H9 (cell line): Measurements from ENCODE around the gene UTP4. TPM values are rescaled to one million over a fixed set of nuclear protein-coding genes. Genes with fewer than 3 reads are reported as not detected.

ENCODE experiments used
- DNase-seq: peaks from one replicate; pipeline ENCODE4 v3.0.0-alpha.2; 2017
- H2AFZ ChIP-seq: one replicate; pipeline ENCODE4 v1.6.1; 2013; ENCODE audit warnings: mild to moderate bottlenecking, low read length, control low read depth, moderate library complexity
- H2AK5ac ChIP-seq: 2 replicates; pipeline ENCODE4 v1.6.1; 2013; ENCODE audit warnings: low read length, control low read depth, mixed read lengths; ENCODE audit not compliant: insufficient read length
- H2BK120ac ChIP-seq: one replicate; pipeline ENCODE4 v1.6.1; 2013; ENCODE audit warnings: low read depth, mild to moderate bottlenecking, low read length, control low read depth, inconsistent platforms; ENCODE audit not compliant: poor library complexity, severe bottlenecking
- H2BK12ac ChIP-seq: 2 replicates; pipeline ENCODE4 v1.6.1; 2013; ENCODE audit warnings: low read length, control low read depth, mixed read lengths, low read depth; ENCODE audit not compliant: insufficient read length
- H2BK15ac ChIP-seq: 2 replicates; pipeline ENCODE4 v1.6.1; 2013; ENCODE audit warnings: low read depth, low read length, control low read depth
- H2BK20ac ChIP-seq: one replicate; pipeline ENCODE4 v1.6.1; 2013; ENCODE audit warnings: low read depth, mild to moderate bottlenecking, low read length, control low read depth, inconsistent platforms; ENCODE audit not compliant: poor library complexity, severe bottlenecking
- H2BK5ac ChIP-seq: 2 replicates; pipeline ENCODE4 v1.6.1; 2013; ENCODE audit warnings: low read length, control low read depth, mixed read lengths; ENCODE audit not compliant: insufficient read length
- H3K14ac ChIP-seq: 2 replicates; pipeline ENCODE4 v1.6.1; 2013; ENCODE audit warnings: low read length, control low read depth; ENCODE audit not compliant: insufficient read depth
- H3K18ac ChIP-seq: 2 replicates; pipeline ENCODE4 v1.6.1; 2013; ENCODE audit warnings: low read depth, mild to moderate bottlenecking, mixed read lengths, low read length, control low read depth; ENCODE audit not compliant: insufficient read length
- H3K23ac ChIP-seq: 2 replicates; pipeline ENCODE4 v1.6.1; 2013; ENCODE audit warnings: low read length, control low read depth, mixed read lengths, low read depth; ENCODE audit not compliant: insufficient read length
- H3K23me2 ChIP-seq: 2 replicates; pipeline ENCODE4 v1.6.1; 2013; ENCODE audit warnings: low read depth, mild to moderate bottlenecking, mixed read lengths, low read length, control low read depth; ENCODE audit not compliant: insufficient read length, poor library complexity, severe bottlenecking
- H3K27ac ChIP-seq: 2 replicates; pipeline ENCODE4 v1.5.1; 2013; ENCODE audit warnings: low read length, control low read depth, mixed read lengths, low read depth; ENCODE audit not compliant: insufficient read length
- H3K27me3 ChIP-seq: 2 replicates; pipeline ENCODE4 v1.6.1; 2013; ENCODE audit warnings: low read length, control low read depth, inconsistent platforms; ENCODE audit not compliant: insufficient read depth
- H3K4ac ChIP-seq: 2 replicates; pipeline ENCODE4 v1.6.1; 2013; ENCODE audit warnings: low read depth, mild to moderate bottlenecking, control low read depth, inconsistent platforms, low read length, moderate library complexity
- H3K4me1 ChIP-seq: 2 replicates; pipeline ENCODE4 v1.6.1; 2013; ENCODE audit warnings: low read length, control low read depth, inconsistent platforms; ENCODE audit not compliant: insufficient read depth
- H3K4me2 ChIP-seq: 2 replicates; pipeline ENCODE4 v1.6.1; 2013; ENCODE audit warnings: low read length, control low read depth, mixed read lengths; ENCODE audit not compliant: insufficient read length, insufficient read depth
- H3K56ac ChIP-seq: 2 replicates; pipeline ENCODE4 v1.6.1; 2013; ENCODE audit warnings: low read depth, mild to moderate bottlenecking, mixed read lengths, low read length, control low read depth; ENCODE audit not compliant: insufficient read length
- H3K79me1 ChIP-seq: 2 replicates; pipeline ENCODE4 v1.6.1; 2013; ENCODE audit warnings: low read depth, mild to moderate bottlenecking, moderate library complexity, low read length, control low read depth, inconsistent platforms; ENCODE audit not compliant: insufficient read depth, poor library complexity, severe bottlenecking
- H3K79me2 ChIP-seq: 2 replicates; pipeline ENCODE4 v1.6.1; 2013; ENCODE audit warnings: low read length, control low read depth, inconsistent platforms; ENCODE audit not compliant: insufficient read depth
- H3K9ac ChIP-seq: 2 replicates; pipeline ENCODE4 v1.6.1; 2013; ENCODE audit warnings: low read length, control low read depth, mixed read lengths; ENCODE audit not compliant: insufficient read length; ENCODE audit errors: extremely low read depth
- H3K9me3 ChIP-seq: one replicate; pipeline ENCODE4 v1.6.1; 2013; ENCODE audit warnings: low read depth, low read length, inconsistent platforms; ENCODE audit not compliant: control insufficient read depth
- H3T11ph ChIP-seq: one replicate; pipeline ENCODE4 v1.6.1; 2013; ENCODE audit warnings: mild to moderate bottlenecking, low read length, control low read depth, inconsistent platforms
- H4K20me1 ChIP-seq: one replicate; pipeline ENCODE4 v1.6.1; 2013; ENCODE audit not compliant: control insufficient read depth, insufficient read length, insufficient read depth
- H4K5ac ChIP-seq: 2 replicates; pipeline ENCODE4 v1.6.1; 2013; ENCODE audit warnings: low read depth, mild to moderate bottlenecking, mixed read lengths, low read length, control low read depth; ENCODE audit not compliant: insufficient read length
- H4K8ac ChIP-seq: replicated peaks from 2 replicates; pipeline ENCODE4 v1.6.1; 2013; ENCODE audit warnings: low read length, control low read depth, mixed read lengths, low read depth; ENCODE audit not compliant: insufficient read length
- H4K91ac ChIP-seq: 2 replicates; pipeline ENCODE4 v1.6.1; 2013; ENCODE audit warnings: low read depth, mild to moderate bottlenecking, moderate library complexity, mixed read lengths, low read length, control low read depth; ENCODE audit not compliant: insufficient read length
- H3K27ac Mint-ChIP-seq, 3 experiments: 2 replicates in 2 of 3; 3 replicates in 1 of 3; pipeline ENCODE4 v1.8.0; 2020 to 2021; ENCODE audit warnings: mixed read lengths in 3 of 3, mild to moderate bottlenecking in 1 of 3, moderate library complexity in 1 of 3
- H3K27me3 Mint-ChIP-seq: 2 replicates; pipeline ENCODE4 v1.8.0; 2021; ENCODE audit warnings: low read depth, mild to moderate bottlenecking, moderate library complexity, mixed read lengths
- H3K36me3 Mint-ChIP-seq, 3 experiments: 2 replicates in 2 of 3; 3 replicates in 1 of 3; pipeline ENCODE4 v1.8.0; 2020 to 2021; ENCODE audit warnings: low read depth in 3 of 3, mixed read lengths in 3 of 3; ENCODE audit not compliant: insufficient read depth in 1 of 3
- H3K4me1 Mint-ChIP-seq, 2 experiments: 2 replicates each; pipeline ENCODE4 v1.8.0; 2020; ENCODE audit warnings: mixed read lengths in 2 of 2
- H3K4me3 Mint-ChIP-seq, 2 experiments: 2 replicates in 1 of 2; 3 replicates in 1 of 2; pipeline ENCODE4 v1.8.0; 2020 to 2021; ENCODE audit warnings: mild to moderate bottlenecking in 2 of 2, mixed read lengths in 2 of 2, moderate library complexity in 1 of 2
- H3K9me3 Mint-ChIP-seq, 2 experiments: 2 replicates in 1 of 2; 3 replicates in 1 of 2; pipeline ENCODE4 v1.8.0; 2020; ENCODE audit warnings: mild to moderate bottlenecking in 2 of 2, mixed read lengths in 2 of 2, moderate library complexity in 1 of 2
- WGBS: extraction: QIAGEN DNeasy Blood & Tissue Kit; methylation state at CpG from one replicate; pipeline ENCODE4 v1.1.7; 2013; ENCODE audit warnings: missing lambda C conversion rate, low lambda C conversion rate, mixed read lengths; ENCODE audit not compliant: insufficient read length; ENCODE audit errors: extremely low coverage; 5-methylcytosine and 5-hydroxymethylcytosine counted together
- total RNA-seq: library from RNA; stranded (reverse); gene quantifications from 2 replicates; pipeline ENCODE4 v1.2.1, GENCODE V29; 2021
- TF ChIP-seq, protein P1 (sequence below): fragments of 200-600 bp; sonication (generic); conservative IDR thresholded peaks from 3 replicates; pipeline ENCODE4 v1.8.0; 2021; ENCODE audit warnings: antibody characterized with exemption, mild to moderate bottlenecking

Gene UTP4
- total RNA-seq, 1 experiment from 2014 or later: 94.0 TPM

DNA sequence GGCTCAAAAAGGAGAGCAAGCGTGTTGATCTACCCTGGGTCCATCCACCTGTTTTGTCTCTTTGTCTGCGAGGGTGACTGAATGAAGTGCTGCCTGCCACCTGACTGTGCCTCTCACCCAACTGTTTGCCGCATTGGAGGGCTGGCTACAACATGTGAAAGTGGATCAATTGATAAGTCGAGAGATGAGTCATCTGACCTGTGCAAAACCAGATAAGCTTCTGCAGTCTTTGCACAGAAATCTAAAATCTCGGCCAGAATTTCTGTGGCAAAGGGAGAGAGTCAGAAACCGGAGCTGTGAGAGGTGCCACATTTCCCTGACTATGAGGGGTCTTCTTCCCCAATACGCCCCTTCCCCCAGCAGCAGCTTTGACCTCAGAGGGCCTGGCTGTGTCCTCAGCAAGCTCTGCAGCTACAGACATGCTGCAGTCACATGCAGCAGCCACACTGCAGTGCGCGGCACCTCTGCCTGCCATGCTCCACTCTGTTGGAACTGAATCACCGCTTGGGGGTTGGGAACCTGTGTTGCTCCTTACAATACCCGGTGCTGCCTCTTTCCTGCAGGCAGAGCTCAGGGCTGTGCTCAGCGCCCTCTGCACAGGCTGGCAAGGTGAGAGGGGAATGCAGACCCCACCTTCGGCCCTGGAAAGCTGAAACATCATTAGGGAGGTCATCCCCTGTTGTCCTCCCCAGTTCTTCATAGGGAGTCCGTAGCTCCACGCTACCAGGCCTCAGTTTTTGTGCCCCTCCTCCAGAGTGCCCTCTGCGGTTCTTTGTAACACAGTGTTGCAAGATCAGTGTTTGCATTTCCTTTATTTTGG is 43.1 kb upstream of the UTP4 start:
- no peak overlapping the region for H3K9ac ChIP-seq
- no peaks in the 10 kb centered on the region for H3K27me3 ChIP-seq
- H4K20me1 ChIP-seq: no peaks in the 10 kb centered on the region
- H2BK15ac ChIP-seq: no peak overlapping the region
- no peak overlapping the region for H3K56ac ChIP-seq
- no peaks in the 10 kb centered on the region for H3K79me1 ChIP-seq
- H4K8ac ChIP-seq: no peak overlapping the region
- Mint-ChIP-seq H3K27ac (peak overlapping the region in 1 of 3 experiments; percentile 50; a peak in 2 of 7 replicates), H3K4me1 (peaks cover 36 to 39% of the 10 kb centered on the region in 2 experiments), H3K27me3 (no peaks in the 10 kb centered on the region; the same call in 1 of the 2 replicates), H3K4me3 (no peak overlapping the region), H3K36me3 (peaks cover 0 to 5% (median 2%) of the 10 kb centered on the region in 3 experiments; a peak in 3 of 7 replicates), H3K9me3 (no peaks in the 10 kb centered on the region)
- peak overlapping the region; percentile 68; the same call in 1 of the 2 replicates for H3K14ac ChIP-seq
- no CpG with 5 or more reads among the region's 16 CpGs for WGBS
- no peak overlapping the region for H4K91ac ChIP-seq
- no peak overlapping the region for H2BK12ac ChIP-seq
- no peak overlapping the region for H3K23ac ChIP-seq
- no peaks in the 10 kb centered on the region for H3K23me2 ChIP-seq
- no peak overlapping the region for H2AFZ ChIP-seq
- H3K4me1 ChIP-seq: peaks cover 12% of the 10 kb centered on the region; the same call in 1 of the 2 replicates
- no peak overlapping the region for H3K4ac ChIP-seq
- no peak overlapping the region for H3T11ph ChIP-seq
- no peak overlapping the region for H3K27ac ChIP-seq
- H2BK120ac ChIP-seq: no peak overlapping the region
- H2AK5ac ChIP-seq: no peak overlapping the region
- H2BK5ac ChIP-seq: no peak overlapping the region
- H3K9me3 ChIP-seq: no peaks in the 10 kb centered on the region
- peak; percentile 66 for DNase-seq
- no peak overlapping the region for H4K5ac ChIP-seq
- H3K18ac ChIP-seq: no peak overlapping the region
- H3K4me2 ChIP-seq: no peak overlapping the region
- H2BK20ac ChIP-seq: no peak overlapping the region
- TF ChIP-seq, protein P1, sequence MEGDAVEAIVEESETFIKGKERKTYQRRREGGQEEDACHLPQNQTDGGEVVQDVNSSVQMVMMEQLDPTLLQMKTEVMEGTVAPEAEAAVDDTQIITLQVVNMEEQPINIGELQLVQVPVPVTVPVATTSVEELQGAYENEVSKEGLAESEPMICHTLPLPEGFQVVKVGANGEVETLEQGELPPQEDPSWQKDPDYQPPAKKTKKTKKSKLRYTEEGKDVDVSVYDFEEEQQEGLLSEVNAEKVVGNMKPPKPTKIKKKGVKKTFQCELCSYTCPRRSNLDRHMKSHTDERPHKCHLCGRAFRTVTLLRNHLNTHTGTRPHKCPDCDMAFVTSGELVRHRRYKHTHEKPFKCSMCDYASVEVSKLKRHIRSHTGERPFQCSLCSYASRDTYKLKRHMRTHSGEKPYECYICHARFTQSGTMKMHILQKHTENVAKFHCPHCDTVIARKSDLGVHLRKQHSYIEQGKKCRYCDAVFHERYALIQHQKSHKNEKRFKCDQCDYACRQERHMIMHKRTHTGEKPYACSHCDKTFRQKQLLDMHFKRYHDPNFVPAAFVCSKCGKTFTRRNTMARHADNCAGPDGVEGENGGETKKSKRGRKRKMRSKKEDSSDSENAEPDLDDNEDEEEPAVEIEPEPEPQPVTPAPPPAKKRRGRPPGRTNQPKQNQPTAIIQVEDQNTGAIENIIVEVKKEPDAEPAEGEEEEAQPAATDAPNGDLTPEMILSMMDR: no peak
- no peaks in the 10 kb centered on the region for H3K79me2 ChIP-seq
